Thoracic aorta (tissue), 2 donors: ENCODE data around the gene CRACR2B. TPM values are rescaled to one million over a fixed set of nuclear protein-coding genes. Genes with fewer than 3 reads are reported as not detected.
A peak's percentile ranks its signal among the peaks of the same experiment; 100 is the strongest.

ENCODE experiments used
- ATAC-seq: fragments of 150-250 bp; one replicate; pipeline ENCODE4 v1.8.0; 2017; ENCODE audit warnings: low read depth; ENCODE audit not compliant: insufficient number of reproducible peaks, low FRiP score
- DNase-seq: peaks from one replicate; pipeline ENCODE4 v3.0.0-alpha.2; 2020; ENCODE audit warnings: low spot score
- H3K27ac ChIP-seq, 2 donors: fragments of 200-600 bp; sonication (generic); 1 replicate in 1 of 2; 2 replicates in 1 of 2; pipeline ENCODE4 v1.5.1; 2016; ENCODE audit warnings: mild to moderate bottlenecking in 2 of 2, moderate library complexity in 2 of 2
- H3K27me3 ChIP-seq: fragments of 200-600 bp; sonication (generic); replicated peaks from 2 replicates; pipeline ENCODE4 v1.6.0; 2016; ENCODE audit warnings: mild to moderate bottlenecking; ENCODE audit not compliant: insufficient read depth
- H3K36me3 ChIP-seq: fragments of 200-600 bp; sonication (generic); one replicate; pipeline ENCODE4 v1.5.1; 2016
- H3K4me1 ChIP-seq, 2 donors: fragments of 200-600 bp; sonication (generic); 1 replicate in 1 of 2; 2 replicates in 1 of 2; pipeline versions ENCODE4 v1.5.1 to v1.6.0; 2016; ENCODE audit warnings: low read depth in 2 of 2, mild to moderate bottlenecking in 1 of 2; ENCODE audit not compliant: control insufficient read depth in 1 of 2
- H3K4me3 ChIP-seq: fragments of 200-600 bp; sonication (generic); 2 replicates; pipeline ENCODE4 v1.5.1; 2016; ENCODE audit warnings: mild to moderate bottlenecking
- H3K9me3 ChIP-seq: fragments of 200-600 bp; sonication (generic); 2 replicates; pipeline ENCODE4 v1.5.1; 2016
- total RNA-seq, 2 donors: library from RNA; depleted of rRNA; stranded (reverse); fragments of >200 nt; gene quantifications; one replicate each; pipeline versions ENCODE4 v1.1.0 to v1.2.3, GENCODE V29; 2016
- TF ChIP-seq, protein P1 (sequence below): fragments of 200-600 bp; sonication (generic); IDR thresholded peaks from one replicate; pipeline ENCODE4 v1.5.1; 2019; ENCODE audit warnings: antibody characterized with exemption

The CRACR2B gene
- total RNA-seq, 2 donors from 2014 or later = 9.6 to 11.6 TPM

DNA sequence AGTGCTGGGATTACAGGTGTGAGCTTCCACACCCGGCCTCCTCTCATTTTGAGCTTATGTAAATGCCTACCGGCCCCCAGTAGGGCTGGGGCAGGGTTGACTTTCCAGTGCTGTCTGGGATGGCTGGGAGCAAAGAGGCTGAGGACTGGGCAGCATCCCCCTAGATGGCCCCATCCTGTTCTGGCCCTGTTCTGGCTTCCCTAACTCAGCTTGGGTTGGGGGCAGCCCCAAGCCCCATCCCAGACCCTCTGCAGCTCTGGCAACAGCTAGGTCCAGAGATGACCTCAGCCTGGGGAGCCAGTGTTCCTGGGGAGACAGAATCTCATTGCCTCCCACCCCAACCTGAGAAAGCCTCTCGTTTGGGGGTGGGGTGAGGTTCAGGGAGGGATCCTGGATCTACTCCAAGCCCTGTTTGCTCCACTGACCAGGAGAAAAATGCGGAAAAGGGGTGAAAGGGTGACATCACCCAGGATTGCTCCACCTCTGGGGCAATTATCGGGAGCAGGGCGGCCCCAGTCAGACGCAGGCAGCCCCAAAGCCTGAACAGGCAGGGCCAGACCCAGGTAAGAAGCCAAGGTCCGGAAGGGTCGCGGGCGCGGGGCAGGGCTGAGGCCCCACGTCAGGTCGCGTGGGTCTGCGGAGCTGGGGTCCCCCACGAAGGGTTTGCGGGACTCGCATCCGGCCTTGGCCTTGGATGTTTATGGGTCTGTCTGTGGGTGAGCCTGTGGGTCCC, 9.2 kb upstream of the CRACR2B start, which contains the start of gene PNPLA2:
PNPLA2 (plus strand) TSS at position 519 of the 733 bp plus-strand sequence. CDS start 805 bp downstream, outside the sequence.
- no peak for DNase-seq
- Histone ChIP-seq H3K36me3 (peaks cover 18% of the 10 kb centered on the region), H3K27me3 (no peaks in the 10 kb centered on the region), H3K4me3 (peak within 1 kb of the TSS; percentile 98), H3K27ac (peak within 1 kb of the TSS; percentile 99 to 100), H3K4me1 (peaks cover 23 to 31% of the 10 kb centered on the region in 2 donors), H3K9me3 (no peaks in the 10 kb centered on the region)
- no peak for ATAC-seq
- TF ChIP-seq, protein P1, sequence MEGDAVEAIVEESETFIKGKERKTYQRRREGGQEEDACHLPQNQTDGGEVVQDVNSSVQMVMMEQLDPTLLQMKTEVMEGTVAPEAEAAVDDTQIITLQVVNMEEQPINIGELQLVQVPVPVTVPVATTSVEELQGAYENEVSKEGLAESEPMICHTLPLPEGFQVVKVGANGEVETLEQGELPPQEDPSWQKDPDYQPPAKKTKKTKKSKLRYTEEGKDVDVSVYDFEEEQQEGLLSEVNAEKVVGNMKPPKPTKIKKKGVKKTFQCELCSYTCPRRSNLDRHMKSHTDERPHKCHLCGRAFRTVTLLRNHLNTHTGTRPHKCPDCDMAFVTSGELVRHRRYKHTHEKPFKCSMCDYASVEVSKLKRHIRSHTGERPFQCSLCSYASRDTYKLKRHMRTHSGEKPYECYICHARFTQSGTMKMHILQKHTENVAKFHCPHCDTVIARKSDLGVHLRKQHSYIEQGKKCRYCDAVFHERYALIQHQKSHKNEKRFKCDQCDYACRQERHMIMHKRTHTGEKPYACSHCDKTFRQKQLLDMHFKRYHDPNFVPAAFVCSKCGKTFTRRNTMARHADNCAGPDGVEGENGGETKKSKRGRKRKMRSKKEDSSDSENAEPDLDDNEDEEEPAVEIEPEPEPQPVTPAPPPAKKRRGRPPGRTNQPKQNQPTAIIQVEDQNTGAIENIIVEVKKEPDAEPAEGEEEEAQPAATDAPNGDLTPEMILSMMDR = no peak

DNA sequence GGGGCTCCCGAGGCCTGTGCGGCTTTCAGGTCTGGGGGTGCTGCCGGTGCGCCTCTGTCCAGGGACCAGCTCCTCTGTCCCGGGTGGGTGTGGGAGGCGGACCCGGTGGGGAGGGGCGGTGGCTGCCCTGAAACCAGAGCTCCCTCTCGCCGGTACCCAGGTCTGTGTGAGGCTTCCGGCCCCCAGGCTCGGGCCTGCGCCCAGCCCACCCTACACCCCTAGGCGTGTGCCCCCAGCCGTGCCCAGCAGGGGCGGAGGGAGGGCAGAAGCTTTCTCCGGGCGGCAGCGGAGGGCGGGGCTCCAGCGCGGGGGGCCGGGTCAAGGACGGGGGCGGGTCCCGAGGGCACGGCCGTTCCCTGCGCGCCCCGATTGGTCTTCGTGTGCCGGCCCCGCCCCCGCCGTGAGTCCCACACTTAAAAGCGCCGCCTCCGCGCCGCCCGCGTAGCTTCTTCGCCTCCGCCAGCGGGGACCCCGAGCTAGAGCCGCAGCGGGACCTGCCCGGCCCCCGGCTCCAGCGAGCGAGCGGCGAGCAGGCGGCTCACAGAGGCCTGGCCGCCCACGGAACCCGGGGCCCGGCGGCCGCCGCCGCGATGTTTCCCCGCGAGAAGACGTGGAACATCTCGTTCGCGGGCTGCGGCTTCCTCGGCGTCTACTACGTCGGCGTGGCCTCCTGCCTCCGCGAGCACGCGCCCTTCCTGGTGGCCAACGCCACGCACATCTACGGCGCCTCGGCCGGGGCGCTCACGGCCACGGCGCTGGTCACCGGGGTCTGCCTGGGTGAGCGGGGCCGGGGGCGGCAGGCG, 8.4 kb upstream of the CRACR2B start:
- Histone ChIP-seq H3K4me3 (peak overlapping the region; percentile 98), H3K27me3 (no peaks in the 10 kb centered on the region), H3K9me3 (no peaks in the 10 kb centered on the region), H3K36me3 (peaks cover 22% of the 10 kb centered on the region), H3K4me1 (peaks cover 23 to 31% of the 10 kb centered on the region in 2 donors), H3K27ac (peak overlapping the region; percentile 99 to 100)
- ATAC-seq = peak; percentile 62
- TF ChIP-seq, protein P1 = peak; percentile 63
- DNase-seq = peak; percentile 70

DNA sequence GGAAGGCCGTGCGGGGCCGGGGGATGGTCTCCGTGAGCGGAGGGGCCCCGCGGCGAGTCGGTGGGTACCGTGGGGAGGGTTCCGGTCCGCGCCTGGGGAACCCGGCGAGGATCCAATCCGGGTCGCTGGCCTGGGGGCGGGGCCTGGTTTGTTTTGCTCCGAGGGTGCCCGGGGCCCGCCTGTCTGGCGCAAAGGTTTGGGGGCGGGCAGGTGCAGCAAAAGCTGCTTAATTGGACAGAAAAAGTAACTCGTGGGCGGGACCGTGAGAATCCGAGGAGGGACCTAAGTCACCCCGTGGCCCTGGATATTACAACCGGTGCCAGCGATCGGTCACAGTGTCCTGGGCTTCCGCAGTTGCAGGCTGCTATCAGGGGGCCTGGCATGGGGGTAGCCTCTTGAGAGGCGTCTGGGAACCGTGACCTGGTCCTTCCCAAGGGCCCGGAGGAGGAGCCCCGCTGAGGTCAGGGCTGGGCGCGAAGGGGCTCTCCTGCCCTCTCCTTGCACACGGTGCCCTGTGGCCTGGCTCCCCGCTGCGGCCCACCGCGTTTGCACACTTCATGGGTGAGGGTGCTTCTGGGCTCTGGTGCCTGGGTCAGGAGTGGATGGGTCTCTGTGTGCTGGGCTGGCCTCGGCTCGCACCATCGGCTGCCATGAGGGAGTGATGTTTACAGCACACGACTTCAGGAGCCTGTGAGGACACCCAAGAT, 7.6 kb upstream of the CRACR2B start:
- H3K27ac ChIP-seq = peak overlapping the region; percentile 99 to 100
- peak; percentile 56 for ATAC-seq

DNA sequence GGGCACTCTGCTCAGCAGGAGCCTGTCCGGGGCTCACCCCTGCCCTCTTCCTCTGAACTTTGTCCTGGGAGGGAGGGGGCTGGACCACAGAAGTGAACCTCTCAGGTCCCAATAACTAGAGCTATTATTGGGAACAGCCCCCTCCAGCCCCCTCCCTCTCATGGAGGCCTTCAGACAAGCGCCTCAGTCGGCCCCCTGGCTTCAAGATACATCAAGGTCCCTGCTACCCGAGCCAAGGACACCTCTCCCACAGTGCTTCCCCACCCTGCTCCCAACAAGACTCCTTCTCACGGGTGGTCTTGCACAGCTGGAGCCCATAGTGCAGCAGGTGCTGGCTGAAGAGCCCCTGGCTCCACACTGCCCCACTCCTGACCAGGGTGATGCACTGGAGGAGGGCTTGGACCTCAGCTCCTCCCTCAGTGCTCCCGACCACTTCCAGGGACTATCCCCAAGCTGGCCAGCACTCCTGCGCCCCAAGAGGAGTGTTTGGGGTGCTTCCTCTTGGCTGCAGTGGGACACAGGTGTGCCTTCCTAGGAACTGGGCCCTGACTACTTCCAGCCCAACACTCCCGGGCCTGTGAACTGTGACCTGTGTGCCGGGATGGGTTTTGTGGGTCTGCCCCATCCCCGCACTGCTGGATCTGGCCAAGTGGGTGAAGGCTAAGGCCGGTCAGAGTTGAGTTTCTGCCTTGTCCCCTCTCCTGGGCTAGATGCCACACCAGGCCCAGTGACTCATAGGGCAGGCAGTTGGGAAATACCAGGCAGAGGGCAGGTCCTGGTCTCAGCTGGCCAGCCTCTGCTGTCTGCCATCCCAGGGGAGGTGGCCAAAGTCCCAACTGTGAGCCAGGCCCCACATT, 6.8 kb upstream of the CRACR2B start:
- peak overlapping the region; percentile 99 to 100 for H3K27ac ChIP-seq
- no peaks in the 10 kb centered on the region for H3K27me3 ChIP-seq
- DNase-seq (peak; percentile 86), ATAC-seq (peak; percentile 52)
- H3K4me3 ChIP-seq = peak overlapping the region; percentile 98
- H3K9me3 ChIP-seq = no peaks in the 10 kb centered on the region
- H3K4me1 ChIP-seq = peaks cover 23 to 31% of the 10 kb centered on the region in 2 donors
- TF ChIP-seq, protein P1 = no peak
- peaks cover 34% of the 10 kb centered on the region for H3K36me3 ChIP-seq

More for the DNA sequence above, 7.6 kb upstream of the CRACR2B start:
- Histone ChIP-seq H3K36me3 (peaks cover 26% of the 10 kb centered on the region), H3K4me1 (peaks cover 23 to 31% of the 10 kb centered on the region in 2 donors), H3K9me3 (no peaks in the 10 kb centered on the region), H3K27me3 (no peaks in the 10 kb centered on the region), H3K4me3 (peak overlapping the region; percentile 98)
- TF ChIP-seq, protein P1 = no peak
- peak; percentile 70 for DNase-seq
